DMS153 (cell line): Measurements from ENCODE around the gene SGCE.

Source experiments
- DNase-seq: peaks from one replicate; lab custom pipeline; 2025; lab: John Stamatoyannopoulos, UW

The SGCE gene

GRCh38 chr7:94658826-94659225 is 2.9 kb upstream of the SGCE start:
- no peak for DNase-seq

GRCh38 chr7:94657771-94658693 is 2.1 kb upstream of the SGCE start:
- peak; percentile 94 for DNase-seq

GRCh38 chr7:94656925-94657731 is 1.2 kb upstream of the SGCE start:
- DNase-seq = peak; percentile 66

GRCh38 chr7:94656658-94656924 is 658 bp upstream of the SGCE start:
- no peak for DNase-seq

GRCh38 chr7:94655126-94655847 is 646 bp downstream of the SGCE start:
- peak; percentile 10 for DNase-seq

DNA sequence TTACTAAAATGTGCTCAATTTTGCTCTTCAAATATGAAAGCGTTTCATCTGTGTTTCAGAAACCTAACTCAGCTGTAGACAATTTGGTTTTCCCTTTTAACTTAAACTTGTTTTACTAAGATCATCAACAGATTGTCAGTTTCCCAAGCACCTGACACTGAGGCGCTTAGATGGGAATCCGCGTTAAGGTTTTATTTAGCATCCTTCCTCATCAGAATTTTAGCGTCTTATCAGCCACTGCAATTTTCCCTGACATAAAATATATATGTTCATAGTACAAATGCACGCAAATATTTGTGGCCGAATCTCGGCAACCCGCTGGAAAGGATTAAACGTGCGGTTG is 1.2 kb downstream of the SGCE start:
- no peak for DNase-seq

- DNase-seq = no peak
Observed at GRCh38 chr7:94650147-94651051, 5.5 kb downstream of the SGCE start.

DNA sequence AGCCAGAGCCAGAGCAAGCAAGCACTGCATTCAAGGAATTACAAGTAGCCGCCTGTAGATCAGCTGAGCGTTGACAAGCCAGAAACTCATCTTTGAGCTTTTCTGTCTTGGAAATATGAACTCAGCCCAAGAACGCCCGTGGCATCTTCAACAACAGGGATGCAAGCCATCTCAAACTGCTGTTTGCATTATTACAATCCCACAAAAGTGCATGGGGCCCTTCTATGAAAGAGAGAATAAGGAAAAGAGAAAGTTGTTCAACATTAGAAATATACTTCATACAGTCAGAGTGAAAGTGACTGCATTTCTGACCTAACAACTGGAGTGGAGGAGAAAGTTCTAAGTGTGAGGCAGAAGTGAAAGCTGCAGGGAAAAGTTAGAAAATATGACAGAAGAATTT is 6.5 kb downstream of the SGCE start:
- DNase-seq = no peak

- DNase-seq = no peak
Observed at GRCh38 chr7:94648731-94649130, 7.2 kb downstream of the SGCE start.

DNA sequence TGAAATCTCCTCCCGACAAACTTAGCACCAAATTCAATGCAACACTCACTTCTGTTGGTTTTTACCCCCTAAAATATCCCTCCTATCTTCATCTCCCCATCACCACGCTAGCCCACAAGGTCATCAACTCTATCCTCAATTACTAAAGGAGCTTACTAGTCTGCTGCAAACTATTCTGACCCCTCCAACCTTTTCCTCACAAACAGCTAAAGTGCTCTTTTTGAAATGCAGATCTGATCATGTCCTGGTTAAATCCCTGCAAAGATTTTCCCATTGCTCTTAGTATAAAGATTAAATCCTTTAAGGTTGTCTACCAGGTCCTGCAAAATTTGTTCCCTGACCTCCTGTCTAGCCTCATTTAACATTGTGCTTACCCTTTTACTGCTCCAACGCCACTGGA is 8.6 kb downstream of the SGCE start:
- DNase-seq = no peak

DNA sequence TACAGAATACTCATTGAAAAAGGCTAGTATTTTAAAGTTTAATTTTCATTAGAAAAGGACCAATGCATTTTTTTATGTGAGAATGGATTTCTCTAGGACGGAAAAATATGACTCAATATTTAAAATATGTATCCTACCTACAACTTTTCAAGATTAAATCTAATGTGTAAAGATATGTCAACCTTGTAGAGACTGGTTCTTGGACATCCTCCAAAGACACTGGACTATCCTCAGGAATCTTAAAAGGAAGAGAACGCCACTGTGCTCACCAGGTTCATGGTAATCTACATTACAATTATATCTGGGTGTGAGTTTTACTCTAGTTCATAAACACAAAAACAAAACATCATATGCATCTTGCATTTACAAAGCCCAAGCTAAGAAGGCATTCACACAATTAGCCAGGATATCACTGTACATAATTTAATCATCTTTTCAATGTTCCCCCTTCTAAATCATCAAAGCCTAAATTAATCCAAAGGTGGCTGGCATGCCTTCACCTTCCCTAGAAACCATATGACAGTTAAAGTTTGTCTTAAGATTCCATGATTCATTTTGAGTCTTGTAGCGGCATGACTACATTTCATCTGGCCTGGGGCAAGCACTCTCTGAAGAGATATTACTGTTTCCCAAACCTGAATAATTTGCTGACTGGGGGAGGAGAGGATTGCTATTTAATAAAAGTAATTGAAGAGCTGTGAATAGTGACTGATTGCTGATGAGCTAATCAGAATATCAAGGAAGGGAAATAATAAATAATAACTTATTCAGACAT is 12.0 kb downstream of the SGCE start:
- no peak for DNase-seq

DNA sequence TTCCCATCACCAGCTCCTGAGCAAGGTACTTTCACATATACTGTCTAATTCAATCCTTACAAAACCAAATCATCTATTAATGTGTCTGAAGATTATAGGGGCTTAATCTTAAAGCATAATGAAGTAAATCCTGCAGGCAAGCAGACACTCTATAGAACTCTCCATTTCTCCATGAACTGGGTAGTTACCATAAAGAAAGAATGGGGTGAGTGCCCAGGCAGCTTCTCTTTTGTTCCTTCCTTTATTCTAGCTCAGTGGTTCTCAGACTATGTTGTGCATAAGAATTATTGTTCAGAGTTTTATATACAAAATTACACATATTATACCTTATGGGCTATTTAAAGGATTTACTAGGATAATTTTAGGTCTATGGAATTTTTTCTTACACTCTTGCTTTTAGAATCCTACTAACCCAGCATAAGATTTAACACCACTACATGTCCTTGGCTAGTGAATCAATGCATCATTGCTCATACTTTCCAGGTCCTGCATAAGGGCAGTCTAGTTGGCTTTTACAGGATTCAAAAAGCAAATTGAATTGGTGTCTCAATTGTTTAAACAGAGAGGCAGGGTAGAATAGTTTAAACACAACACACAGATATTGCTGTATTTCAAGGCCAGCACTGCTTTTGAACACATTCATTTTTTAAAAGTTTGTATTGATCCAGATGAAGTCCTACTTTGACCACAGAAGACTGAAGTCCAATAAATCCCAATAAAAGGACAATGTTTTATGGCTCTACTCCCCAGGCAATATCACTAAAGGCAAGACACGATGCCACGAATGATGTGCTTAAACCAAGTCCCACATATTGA is 12.9 kb downstream of the SGCE start:
- DNase-seq = no peak

- no peak for DNase-seq
Observed at GRCh38 chr7:94639384-94639783, 16.5 kb downstream of the SGCE start.

DNA sequence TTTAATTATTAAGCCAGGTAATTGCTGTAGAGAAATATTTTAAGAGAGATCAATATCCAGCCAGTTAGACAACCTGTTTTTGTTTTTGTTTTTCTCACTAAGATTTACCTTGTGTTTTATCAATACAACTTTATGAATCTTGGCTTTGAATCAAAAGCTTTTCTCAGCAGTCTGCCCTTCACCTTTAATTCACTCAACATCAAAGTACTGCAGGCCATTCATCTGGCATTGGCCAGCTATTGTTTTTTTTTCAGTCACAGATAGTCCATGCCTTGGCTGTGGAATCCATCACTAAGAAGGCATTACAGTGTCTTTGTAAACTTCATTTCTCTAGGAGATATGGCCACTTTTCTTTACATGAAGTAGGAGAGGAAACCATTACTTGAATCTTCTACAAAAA is 20.2 kb downstream of the SGCE start:
- no peak for DNase-seq

- DNase-seq = no peak
Observed at GRCh38 chr7:94634502-94634901, 21.4 kb downstream of the SGCE start.

DNA sequence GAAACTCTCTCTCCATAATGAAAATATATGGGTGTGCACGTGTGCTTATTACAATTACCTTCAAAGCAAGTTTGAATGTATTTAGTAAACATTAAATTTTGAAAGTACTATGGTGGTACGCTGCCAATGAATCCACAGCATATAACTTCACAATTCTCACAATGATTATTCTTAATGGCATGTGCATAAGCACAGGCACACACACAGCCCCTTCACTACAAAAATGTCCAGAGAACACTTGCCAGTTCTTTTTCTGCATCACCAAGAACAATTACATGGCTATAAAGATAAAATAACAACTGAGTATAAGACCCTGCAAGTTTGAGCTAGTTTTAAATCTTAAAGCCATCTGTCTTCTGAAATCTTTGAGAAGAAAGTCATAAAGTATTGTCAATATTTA is 22.2 kb downstream of the SGCE start:
- no peak for DNase-seq

- DNase-seq = peak; percentile 5
Observed at GRCh38 chr7:94633014-94633341, 23.0 kb downstream of the SGCE start.

DNA sequence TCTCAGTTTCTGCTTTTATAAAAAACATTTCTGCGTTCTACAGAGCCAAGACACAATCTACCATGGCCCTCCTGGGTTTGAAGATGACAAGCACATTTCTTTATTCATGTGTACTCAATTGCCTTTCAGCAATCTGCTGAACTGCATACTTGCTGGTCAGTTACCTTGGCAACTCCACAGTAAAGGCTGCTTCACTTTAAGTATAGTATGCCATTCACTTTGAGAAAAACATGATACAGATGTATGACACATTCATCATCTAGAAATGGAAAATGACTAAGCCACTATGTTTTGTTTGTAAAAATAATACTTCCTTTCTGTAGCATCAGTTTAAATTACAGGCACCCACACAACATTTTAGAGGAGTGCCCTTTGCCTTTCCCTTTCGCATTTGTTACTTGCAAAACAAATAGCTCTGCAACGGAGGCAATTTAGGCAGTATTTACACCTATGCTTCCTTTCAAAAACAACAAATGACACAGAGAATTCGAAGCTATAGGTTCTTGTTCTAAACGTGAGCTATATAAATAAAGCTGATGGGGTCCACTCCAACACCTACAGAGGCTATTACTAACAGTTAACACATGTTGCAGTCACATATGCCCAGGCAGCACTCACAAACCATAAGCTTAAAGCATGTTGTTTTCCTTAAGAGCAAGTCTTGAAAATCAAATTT is 23.5 kb downstream of the SGCE start:
- peak; percentile 4 for DNase-seq

DNA sequence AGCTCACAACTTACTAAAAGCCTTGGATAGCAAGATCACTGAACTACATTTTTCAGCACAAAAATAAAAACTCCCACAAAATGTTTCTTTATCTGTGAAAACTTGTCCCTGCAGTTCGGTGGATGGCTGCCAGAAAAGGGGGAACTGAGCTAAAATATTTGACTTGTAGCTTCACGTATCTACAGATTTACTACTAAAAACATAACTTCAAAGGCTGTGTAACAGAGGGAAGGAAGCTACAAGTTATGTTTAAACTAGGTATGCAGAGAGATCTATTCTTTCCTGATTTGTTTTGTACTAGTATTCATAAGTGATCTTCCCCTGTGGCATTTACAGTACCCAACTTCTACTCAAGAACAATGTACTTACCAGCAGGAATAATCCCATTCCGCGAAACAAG is 25.1 kb downstream of the SGCE start:
- DNase-seq = no peak

GRCh38 chr7:94623820-94624219 is 32.1 kb downstream of the SGCE start:
- DNase-seq = peak; percentile 8
